ENCODE measurements around the gene KIF12.

GRCh38 chr9:114051281-114051680, 47.8 kb downstream of the KIF12 start:
- no peak for TF ChIP-seq POLR2A (IDR thresholded peaks at IDR 0.05)
- TF ChIP-seq CTCF (IDR thresholded peaks at IDR 0.05) = no peak
